ENCODE measurements around the gene CYTIP.

- no peak for TF ChIP-seq ZFP36 (IDR thresholded peaks at IDR 0.05; ENCODE audit: borderline replicate concordance, partially characterized antibody)
- no peak for TF ChIP-seq HMGXB4 (CRISPR knock-in tag; IDR thresholded peaks at IDR 0.05; ENCODE audit: borderline replicate concordance)
- no peak for TF ChIP-seq POLR2A (IDR thresholded peaks at IDR 0.05; ENCODE audit: low read length)
- no peak for TF ChIP-seq USF2 (IDR thresholded peaks at IDR 0.05)
- no peak for TF ChIP-seq CTCF (IDR thresholded peaks at IDR 0.05)
- TF ChIP-seq ZNF302 (CRISPR knock-in tag; IDR thresholded peaks at IDR 0.05): no peak
- TF ChIP-seq JUNB (IDR thresholded peaks at IDR 0.05): no peak
- no peak for TF ChIP-seq MAZ (IDR thresholded peaks at IDR 0.05; ENCODE audit: borderline replicate concordance, low read depth, low read length)
- TF ChIP-seq CHD2 (IDR thresholded peaks at IDR 0.05; ENCODE audit: low read length, partially characterized antibody): no peak
- no peak for TF ChIP-seq EP300 (IDR thresholded peaks at IDR 0.05)
- no peak for TF ChIP-seq REST (IDR thresholded peaks at IDR 0.05)
- no peak for TF ChIP-seq BCL3 (IDR thresholded peaks at IDR 0.05)
- TF ChIP-seq FOXS1 (CRISPR knock-in tag; IDR thresholded peaks at IDR 0.05): no peak
- no peak for TF ChIP-seq TFCP2L1 (CRISPR knock-in tag; IDR thresholded peaks at IDR 0.05)
These were observed 3.1 kb upstream of the CYTIP start for GRCh38 chr2:157447031-157447430.

Data from A549 (cell line).